ENCODE measurements around the gene NDE1.

- TF ChIP-seq CTCF (IDR thresholded peaks at IDR 0.05) (no peak), EZH2 (IDR thresholded peaks at IDR 0.05; ENCODE audit: borderline replicate concordance, insufficient read depth, low read depth, low read length, poor library complexity, severe bottlenecking) (no peak)
Observed at GRCh38 chr16:15737140-15737644, 87.1 kb downstream of the NDE1 start.
